Astrocyte of the spinal cord (primary cell): ENCODE data around the gene CTNNBL1.
"Not testable (repeated sequence)": the region's sequence is repeated elsewhere in the genome, so short reads cannot be mapped to it uniquely, and the experiment has no call there.

Experiments used
- DNase-seq: peaks from one replicate; pipeline ENCODE4 v3.0.0; 2011; ENCODE audit warnings: low read depth, low spot score
- H3K4me3 ChIP-seq: 2 replicates; pipeline ENCODE4 v1.5.1; 2011; ENCODE audit warnings: low read depth, mild to moderate bottlenecking, low read length, moderate library complexity
- CTCF ChIP-seq: IDR thresholded peaks from 2 replicates; pipeline ENCODE4 v1.5.1; 2012; ENCODE audit warnings: low read depth, mild to moderate bottlenecking, low read length, inconsistent platforms
- in situ Hi-C: cut with HindIII; loops from 2 replicates; pipeline ENCODE4 v1.10.0; 2017; ENCODE audit warnings: low sequenced_read_pairs

CTNNBL1 gene

GRCh38 chr20:37677969-37678861, 15.6 kb upstream of the CTNNBL1 start:
- in situ Hi-C loops, result no loop called here
- H3K4me3 ChIP-seq, result no peak overlapping the region
- no peak for TF ChIP-seq CTCF
- no peak for DNase-seq

- H3K4me3 ChIP-seq, in situ Hi-C loops, DNase-seq: not testable (repeated sequence)
Observed at GRCh38 chr20:37679751-37680150, 14.1 kb upstream of the CTNNBL1 start.

- H3K4me3 ChIP-seq, result no peak overlapping the region
- no peak for TF ChIP-seq CTCF
- in situ Hi-C loops, result no loop called here
- DNase-seq, result no peak
Observed at GRCh38 chr20:37680420-37680819, 13.4 kb upstream of the CTNNBL1 start.

GRCh38 chr20:37681384-37682112, 12.3 kb upstream of the CTNNBL1 start:
- in situ Hi-C loops, result no loop called here
- no peak for DNase-seq
- TF ChIP-seq CTCF, result no peak
- H3K4me3 ChIP-seq, result no peak overlapping the region

GRCh38 chr20:37683146-37683545, 10.7 kb upstream of the CTNNBL1 start:
- H3K4me3 ChIP-seq, in situ Hi-C loops, DNase-seq: not testable (repeated sequence)

- peak; percentile 7 for DNase-seq
- in situ Hi-C loops, result no loop called here
- no peak for TF ChIP-seq CTCF
Observed at GRCh38 chr20:37686762-37687477, 6.9 kb upstream of the CTNNBL1 start.

GRCh38 chr20:37687478-37687805, 6.4 kb upstream of the CTNNBL1 start:
- in situ Hi-C loops, result no loop called here
- H3K4me3 ChIP-seq, result no peak overlapping the region
- DNase-seq, result no peak
- TF ChIP-seq CTCF, result no peak

More at GRCh38 chr20:37686762-37687477, 6.9 kb upstream of the CTNNBL1 start:
- no peak overlapping the region for H3K4me3 ChIP-seq
